ENCODE data around the gene ST3GAL3. TPM values are rescaled to one million over a fixed set of nuclear protein-coding genes. Genes with fewer than 3 reads are reported as not detected.

The ST3GAL3 gene
- polyA plus RNA-seq, 2 of the 4 experiments (the other 2 are of a cell fraction), result 2.5 to 4.0 TPM

DNA sequence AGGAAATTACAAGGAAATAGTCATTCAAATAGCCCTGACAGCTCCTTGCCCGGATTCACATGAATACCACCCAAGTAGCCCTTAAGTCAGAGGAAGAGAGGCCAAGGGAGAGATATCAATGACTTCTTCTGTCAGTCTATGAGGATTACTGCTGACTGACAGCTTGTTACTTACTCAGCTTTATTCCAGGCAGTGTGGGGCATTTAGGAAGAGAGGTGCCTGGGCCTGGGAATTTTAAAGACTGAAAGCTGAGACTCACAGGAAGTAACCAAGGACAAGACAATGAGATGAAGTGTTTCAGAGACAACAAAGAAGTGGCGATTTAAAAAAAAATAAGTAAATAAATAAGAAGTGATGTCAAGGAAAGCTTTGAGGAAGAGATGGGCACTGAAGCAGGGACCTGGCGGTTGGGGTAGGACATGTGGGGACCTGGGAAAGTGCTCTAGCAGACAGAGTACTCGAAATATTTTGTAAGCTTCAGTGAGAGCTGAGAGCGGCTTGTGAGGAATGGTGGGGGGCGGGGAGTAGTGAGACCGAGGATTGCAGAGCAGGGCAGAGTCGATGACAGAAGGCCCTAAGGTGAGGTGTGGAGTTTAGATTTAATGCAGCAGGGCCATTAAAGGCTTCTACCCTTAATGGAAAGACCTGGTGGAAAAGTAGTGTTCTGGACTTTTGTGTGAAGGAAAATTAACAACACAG is 58.9 kb downstream of the ST3GAL3 start:
- ATAC-seq (no peak), FAIRE-seq (no peak)
- WGBS (ENCODE audit: missing lambda C conversion rate), result 86% methylated on average over 8 of the region's 8 CpGs

DNA sequence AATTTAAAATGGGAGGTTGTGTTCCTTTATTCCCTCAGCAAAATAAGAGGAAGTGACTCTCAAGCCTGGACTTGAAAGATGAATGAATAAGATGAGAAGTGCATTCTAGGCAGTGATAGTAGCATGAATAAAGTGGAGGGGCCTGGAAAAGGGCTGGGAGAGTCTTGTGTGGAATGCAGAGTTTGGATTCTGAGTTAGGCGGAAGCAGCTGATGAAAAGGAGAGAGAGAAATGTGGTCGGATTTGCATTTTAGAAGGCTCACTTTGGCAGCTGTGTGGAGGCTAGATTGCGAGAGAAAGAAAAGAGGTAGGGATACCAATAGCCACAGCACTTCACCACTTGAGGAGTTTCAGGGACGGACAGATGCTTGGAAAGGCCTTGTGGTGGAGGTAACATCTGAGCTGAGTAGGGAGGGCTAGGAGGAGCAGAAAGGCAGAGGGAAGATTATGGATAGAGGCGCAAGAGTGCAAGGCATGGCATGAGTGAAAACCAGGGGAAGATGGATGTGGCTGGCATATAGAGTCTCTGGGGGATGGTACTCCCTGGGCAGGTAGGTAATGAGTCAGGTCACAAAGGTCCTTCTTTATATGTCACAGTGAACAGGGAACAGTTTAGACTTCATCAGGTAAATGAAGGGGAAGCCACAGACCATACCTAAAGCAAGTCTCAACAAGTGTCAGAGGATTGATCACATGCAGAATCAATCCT is 59.6 kb downstream of the ST3GAL3 start:
- no peak overlapping the region for H3K4me2 ChIP-seq
- POLR2A ChIA-PET, result no interaction called here

More for the DNA sequence above, 58.9 kb downstream of the ST3GAL3 start:
- TF ChIP-seq, protein P1, sequence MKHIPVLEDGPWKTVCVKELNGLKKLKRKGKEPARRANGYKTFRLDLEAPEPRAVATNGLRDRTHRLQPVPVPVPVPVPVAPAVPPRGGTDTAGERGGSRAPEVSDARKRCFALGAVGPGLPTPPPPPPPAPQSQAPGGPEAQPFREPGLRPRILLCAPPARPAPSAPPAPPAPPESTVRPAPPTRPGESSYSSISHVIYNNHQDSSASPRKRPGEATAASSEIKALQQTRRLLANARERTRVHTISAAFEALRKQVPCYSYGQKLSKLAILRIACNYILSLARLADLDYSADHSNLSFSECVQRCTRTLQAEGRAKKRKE (CRISPR knock-in tag; IDR thresholded peaks at IDR 0.05; ENCODE audit: low read depth), result no peak
- TF ChIP-seq SMC3 (IDR thresholded peaks at IDR 0.05), result no peak
- no peak for TF ChIP-seq NFE2L2 (conservative IDR thresholded peaks at IDR 0.05; ENCODE audit: low read length)
- no peak for TF ChIP-seq CHD2 (IDR thresholded peaks at IDR 0.05; ENCODE audit: low read length, partially characterized antibody)
- TF ChIP-seq, protein P2, sequence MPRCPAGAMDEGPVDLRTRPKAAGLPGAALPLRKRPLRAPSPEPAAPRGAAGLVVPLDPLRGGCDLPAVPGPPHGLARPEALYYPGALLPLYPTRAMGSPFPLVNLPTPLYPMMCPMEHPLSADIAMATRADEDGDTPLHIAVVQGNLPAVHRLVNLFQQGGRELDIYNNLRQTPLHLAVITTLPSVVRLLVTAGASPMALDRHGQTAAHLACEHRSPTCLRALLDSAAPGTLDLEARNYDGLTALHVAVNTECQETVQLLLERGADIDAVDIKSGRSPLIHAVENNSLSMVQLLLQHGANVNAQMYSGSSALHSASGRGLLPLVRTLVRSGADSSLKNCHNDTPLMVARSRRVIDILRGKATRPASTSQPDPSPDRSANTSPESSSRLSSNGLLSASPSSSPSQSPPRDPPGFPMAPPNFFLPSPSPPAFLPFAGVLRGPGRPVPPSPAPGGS (IDR thresholded peaks at IDR 0.05), result no peak
- no peak for TF ChIP-seq USF2 (IDR thresholded peaks at IDR 0.05)
- TF ChIP-seq NPAS2 (CRISPR knock-in tag; IDR thresholded peaks at IDR 0.05; ENCODE audit: borderline replicate concordance), result no peak
- TF ChIP-seq PHF8 (IDR thresholded peaks at IDR 0.05; ENCODE audit: borderline replicate concordance, low read depth), result no peak
- TF ChIP-seq HDAC2 (IDR thresholded peaks at IDR 0.05), result no peak
- TF ChIP-seq, protein P3, sequence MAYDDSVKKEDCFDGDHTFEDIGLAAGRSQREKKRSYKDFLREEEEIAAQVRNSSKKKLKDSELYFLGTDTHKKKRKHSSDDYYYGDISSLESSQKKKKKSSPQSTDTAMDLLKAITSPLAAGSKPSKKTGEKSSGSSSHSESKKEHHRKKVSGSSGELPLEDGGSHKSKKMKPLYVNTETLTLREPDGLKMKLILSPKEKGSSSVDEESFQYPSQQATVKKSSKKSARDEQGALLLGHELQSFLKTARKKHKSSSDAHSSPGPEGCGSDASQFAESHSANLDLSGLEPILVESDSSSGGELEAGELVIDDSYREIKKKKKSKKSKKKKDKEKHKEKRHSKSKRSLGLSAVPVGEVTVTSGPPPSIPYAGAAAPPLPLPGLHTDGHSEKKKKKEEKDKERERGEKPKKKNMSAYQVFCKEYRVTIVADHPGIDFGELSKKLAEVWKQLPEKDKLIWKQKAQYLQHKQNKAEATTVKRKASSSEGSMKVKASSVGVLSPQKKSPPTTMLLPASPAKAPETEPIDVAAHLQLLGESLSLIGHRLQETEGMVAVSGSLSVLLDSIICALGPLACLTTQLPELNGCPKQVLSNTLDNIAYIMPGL (CRISPR knock-in tag; IDR thresholded peaks at IDR 0.05; ENCODE audit: borderline replicate concordance), result no peak
- no peak for TF ChIP-seq RNF2 (IDR thresholded peaks at IDR 0.05; ENCODE audit: borderline replicate concordance, low read depth)
- no peak overlapping the region for H3K4me2 ChIP-seq
- H3K9me3 ChIP-seq, result no peaks in the 10 kb centered on the region
- no peak overlapping the region for H3K4me3 ChIP-seq
- POLR2A ChIA-PET, result no interaction called here
- CTCF ChIA-PET, result interaction anchor here (0.9 to 5.8 kb wide), 4 partner anchors 15 to 270 kb away, joined by 3 to 243 read pairs (median 36); partner anchors contain the start of genes ARTN and IPO13
- peaks cover 11% of the 10 kb centered on the region; the same call in 1 of the 3 replicates for H3K4me1 ChIP-seq
- DNase-seq (ENCODE audit: low read depth in 1 of 2, low spot score in 1 of 2), result no peak
- H3K27ac ChIP-seq, result peak overlapping the region in 1 of 2 experiments; percentile 5; a peak in 1 of 6 replicates

More for the DNA sequence above, 59.6 kb downstream of the ST3GAL3 start:
- TF ChIP-seq ZSCAN20 (CRISPR knock-in tag; IDR thresholded peaks at IDR 0.05), result no peak
- TF ChIP-seq HOXB5 (CRISPR knock-in tag; IDR thresholded peaks at IDR 0.05), result no peak
- TF ChIP-seq, protein P4, sequence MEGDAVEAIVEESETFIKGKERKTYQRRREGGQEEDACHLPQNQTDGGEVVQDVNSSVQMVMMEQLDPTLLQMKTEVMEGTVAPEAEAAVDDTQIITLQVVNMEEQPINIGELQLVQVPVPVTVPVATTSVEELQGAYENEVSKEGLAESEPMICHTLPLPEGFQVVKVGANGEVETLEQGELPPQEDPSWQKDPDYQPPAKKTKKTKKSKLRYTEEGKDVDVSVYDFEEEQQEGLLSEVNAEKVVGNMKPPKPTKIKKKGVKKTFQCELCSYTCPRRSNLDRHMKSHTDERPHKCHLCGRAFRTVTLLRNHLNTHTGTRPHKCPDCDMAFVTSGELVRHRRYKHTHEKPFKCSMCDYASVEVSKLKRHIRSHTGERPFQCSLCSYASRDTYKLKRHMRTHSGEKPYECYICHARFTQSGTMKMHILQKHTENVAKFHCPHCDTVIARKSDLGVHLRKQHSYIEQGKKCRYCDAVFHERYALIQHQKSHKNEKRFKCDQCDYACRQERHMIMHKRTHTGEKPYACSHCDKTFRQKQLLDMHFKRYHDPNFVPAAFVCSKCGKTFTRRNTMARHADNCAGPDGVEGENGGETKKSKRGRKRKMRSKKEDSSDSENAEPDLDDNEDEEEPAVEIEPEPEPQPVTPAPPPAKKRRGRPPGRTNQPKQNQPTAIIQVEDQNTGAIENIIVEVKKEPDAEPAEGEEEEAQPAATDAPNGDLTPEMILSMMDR (IDR thresholded peaks at IDR 0.05), result no peak
- TF ChIP-seq, protein P3 (CRISPR knock-in tag; IDR thresholded peaks at IDR 0.05; ENCODE audit: borderline replicate concordance), result no peak
- no peak for TF ChIP-seq POLR2A (IDR thresholded peaks at IDR 0.05; ENCODE audit: low read length)
- no peak for TF ChIP-seq HOXB13 (CRISPR knock-in tag; IDR thresholded peaks at IDR 0.05; ENCODE audit: low read depth)
- no peak for TF ChIP-seq NR3C1 (IDR thresholded peaks at IDR 0.05)
- no peak for TF ChIP-seq SMC3 (IDR thresholded peaks at IDR 0.05)
- no peak for TF ChIP-seq SREBF2 (IDR thresholded peaks at IDR 0.05)
- no peak for TF ChIP-seq GATA3 (IDR thresholded peaks at IDR 0.05; ENCODE audit: borderline replicate concordance)
- no peak for TF ChIP-seq ZC3H11A (IDR thresholded peaks at IDR 0.05)
- TF ChIP-seq TP53 (CRISPR knock-in tag; IDR thresholded peaks at IDR 0.05), result no peak
- H3K9me3 ChIP-seq, result no peaks in the 10 kb centered on the region
- ATAC-seq (no peak), DNase-seq (ENCODE audit: low read depth in 1 of 2, low spot score in 1 of 2) (no peak), FAIRE-seq (no peak)
- no peak overlapping the region for H3K4me3 ChIP-seq
- CTCF ChIA-PET, result interaction anchor here (0.6 to 5.8 kb wide), 2 partner anchors 166 to 335 kb away, joined by 3 to 243 read pairs; partner anchors contain the start of gene ARTN
- WGBS (ENCODE audit: missing lambda C conversion rate), result 94% methylated on average over 5 of the region's 5 CpGs
- peaks cover 11% of the 10 kb centered on the region; the same call in 1 of the 3 replicates for H3K4me1 ChIP-seq
- H3K27ac ChIP-seq, result 0 out of 6 replicates have a peak overlapping the region, but pooled peaks of 1 of the 2 experiments have one; percentile 30
